Gastroesophageal sphincter (tissue), 4 donors: ENCODE data around the gene SIAH2. TPM values are rescaled to one million over a fixed set of nuclear protein-coding genes. Genes with fewer than 3 reads are reported as not detected.

Source experiments
- ATAC-seq: fragments of 150-250 bp; one replicate; pipeline ENCODE4 v1.9.1; 2016; ENCODE audit warnings: mild to moderate bottlenecking, moderate library complexity
- H3K27ac ChIP-seq, 4 donors: fragments of 200-600 bp; sonication (generic) in 3 of 4; 1 replicate in 3 of 4; 2 replicates in 1 of 4; pipeline ENCODE4 v1.5.1; 2016 to 2019
- H3K27me3 ChIP-seq: fragments of 200-600 bp; sonication (generic); one replicate; pipeline ENCODE4 v1.5.1; 2019
- H3K36me3 ChIP-seq, 2 donors: fragments of 200-600 bp; sonication (generic); one replicate each; pipeline ENCODE4 v1.5.1; 2019; ENCODE audit warnings: control low read depth in 1 of 2
- H3K4me1 ChIP-seq, 3 donors: fragments of 200-600 bp; sonication (generic); 1 replicate in 2 of 3; 2 replicates in 1 of 3; pipeline ENCODE4 v1.5.1; 2016 to 2019; ENCODE audit warnings: control low read depth in 2 of 3
- H3K4me3 ChIP-seq, 2 donors: fragments of 200-600 bp; sonication (generic); one replicate each; pipeline ENCODE4 v1.5.1; 2019; ENCODE audit warnings: mild to moderate bottlenecking in 1 of 2, moderate library complexity in 1 of 2
- H3K9me3 ChIP-seq, 3 donors: fragments of 200-600 bp; sonication (generic); one replicate each; pipeline ENCODE4 v1.5.1; 2017 to 2019; ENCODE audit warnings: control low read depth in 2 of 3
- CTCF ChIP-seq, 4 experiments: fragments of 200-600 bp in 2 of 4; fragments of 450-650 bp in 2 of 4; sonication (generic) in 1 of 4; IDR thresholded peaks; one replicate each; pipeline ENCODE4 v1.5.1; 2017 to 2019; ENCODE audit warnings: antibody characterized with exemption in 4 of 4, mild to moderate bottlenecking in 2 of 4, moderate library complexity in 2 of 4
- EP300 ChIP-seq: sonication (generic); formaldehyde crosslinking; IDR thresholded peaks from one replicate; pipeline ENCODE4 v1.6.1; 2017; ENCODE audit warnings: antibody characterized with exemption, mild to moderate bottlenecking
- POLR2A ChIP-seq, 2 donors: fragments of 450-650 bp; IDR thresholded peaks; one replicate each; pipeline ENCODE4 v1.6.1; 2017; ENCODE audit warnings: antibody characterized with exemption in 2 of 2, mild to moderate bottlenecking in 2 of 2, moderate library complexity in 1 of 2
- POLR2AphosphoS5 ChIP-seq: sonication (generic); formaldehyde crosslinking; IDR thresholded peaks from one replicate; pipeline ENCODE4 v1.6.1; 2017; ENCODE audit warnings: antibody characterized with exemption
- WGBS, 2 donors: methylation state at CpG; one replicate each; pipeline ENCODE4 v1.1.5; 2018; ENCODE audit warnings: low coverage in 1 of 2; 5-methylcytosine and 5-hydroxymethylcytosine counted together
- total RNA-seq, 4 donors: library from RNA; depleted of rRNA; stranded (reverse); fragments of >200 nt; gene quantifications; one replicate each; pipeline ENCODE4 v1.1.0, GENCODE V29; 2016

SIAH2 gene
- total RNA-seq, 4 donors from 2014 or later = 26.0 to 36.1 (median 28.5) TPM

- peaks cover 0 to 6% (median 0%) of the 10 kb centered on the region in 3 donors for H3K4me1 ChIP-seq
- H3K36me3 ChIP-seq = no peaks in the 10 kb centered on the region
- WGBS, 2 donors = 78 to 97% methylated on average over 4 to 8 of the region's 9 CpGs
- no peak for TF ChIP-seq POLR2AphosphoS5
- TF ChIP-seq EP300 = no peak
- TF ChIP-seq CTCF (IDR thresholded peaks at IDR 0.05) = no peak
- TF ChIP-seq POLR2A (IDR thresholded peaks at IDR 0.05) = no peak
- H3K27ac ChIP-seq = no peak overlapping the region
- no peak overlapping the region for H3K4me3 ChIP-seq
- ATAC-seq = no peak
- no peaks in the 10 kb centered on the region for H3K27me3 ChIP-seq
- no peaks in the 10 kb centered on the region for H3K9me3 ChIP-seq
These were observed 28.8 kb downstream of the SIAH2 start for GRCh38 chr3:150733936-150734794.

- ATAC-seq = no peak
- WGBS, 2 donors = 20 to 50% methylated on average over 1 to 7 of the region's 8 CpGs
- H3K27ac ChIP-seq = no peak overlapping the region
- TF ChIP-seq CTCF (IDR thresholded peaks at IDR 0.05) (no peak), POLR2AphosphoS5 (no peak), POLR2A (IDR thresholded peaks at IDR 0.05) (no peak), EP300 (no peak)
- no peaks in the 10 kb centered on the region for H3K27me3 ChIP-seq
- no peaks in the 10 kb centered on the region for H3K9me3 ChIP-seq
- H3K4me1 ChIP-seq = peaks cover 0 to 6% (median 0%) of the 10 kb centered on the region in 3 donors
- no peak overlapping the region for H3K4me3 ChIP-seq
- H3K36me3 ChIP-seq = no peaks in the 10 kb centered on the region
These were observed 29.5 kb downstream of the SIAH2 start for GRCh38 chr3:150733373-150733935.

GRCh38 chr3:150729682-150730360 is 33.1 kb downstream of the SIAH2 start:
- 86 to 96% methylated on average over 5 to 9 of the region's 9 CpGs for WGBS, 2 donors
- H3K4me3 ChIP-seq = no peak overlapping the region
- ATAC-seq = no peak
- no peak for TF ChIP-seq EP300
- no peak for TF ChIP-seq POLR2A (IDR thresholded peaks at IDR 0.05)
- TF ChIP-seq POLR2AphosphoS5 = no peak
- no peak for TF ChIP-seq CTCF (IDR thresholded peaks at IDR 0.05)
- H3K36me3 ChIP-seq = no peaks in the 10 kb centered on the region
- no peak overlapping the region for H3K27ac ChIP-seq
- H3K9me3 ChIP-seq = no peaks in the 10 kb centered on the region
- H3K27me3 ChIP-seq = no peaks in the 10 kb centered on the region
- no peaks in the 10 kb centered on the region for H3K4me1 ChIP-seq

- TF ChIP-seq POLR2A (IDR thresholded peaks at IDR 0.05) (no peak), POLR2AphosphoS5 (peak; percentile 43), EP300 (no peak), CTCF (IDR thresholded peaks at IDR 0.05) (no peak)
- peak overlapping the region in 3 of 4 donors; percentile 18 to 44 (median 43) for H3K27ac ChIP-seq
- peak; percentile 80 for ATAC-seq
- no peaks in the 10 kb centered on the region for H3K36me3 ChIP-seq
- no peaks in the 10 kb centered on the region for H3K27me3 ChIP-seq
- no peaks in the 10 kb centered on the region for H3K9me3 ChIP-seq
- no peaks in the 10 kb centered on the region for H3K4me1 ChIP-seq
- 68 to 93% methylated on average over 5 to 13 of the region's 19 CpGs for WGBS, 2 donors
- no peak overlapping the region for H3K4me3 ChIP-seq
These were observed 35.1 kb downstream of the SIAH2 start for GRCh38 chr3:150727653-150728502.
